AG04449 (cell line): ENCODE measurements around the gene KCNJ11.
A peak's percentile ranks its signal among the peaks of the same experiment; 100 is the strongest.

ENCODE experiments used
- CTCF ChIA-PET: fragments of 350-600 bp; formaldehyde crosslinking; extraction: SDS; loops from one replicate; lab custom pipeline; 2021; ENCODE audit warnings: antibody characterized with exemption; lab: Yijun Ruan, JAX
- POLR2A ChIA-PET: fragments of 400-600, 350-600 bp; formaldehyde crosslinking; extraction: SDS; loops from one replicate; lab custom pipeline; 2020; ENCODE audit warnings: antibody characterized with exemption, inconsistent platforms; lab: Yijun Ruan, JAX
- DNase-seq: peaks from one replicate; pipeline ENCODE4 v3.0.0-alpha.2; 2010; ENCODE audit warnings: low read depth, low spot score
- H3K4me3 ChIP-seq: 2 replicates; pipeline ENCODE4 v1.5.1; 2011; ENCODE audit warnings: low read depth, mild to moderate bottlenecking, control low read depth, low read length
- TF ChIP-seq, protein P1 (sequence below): IDR thresholded peaks from one replicate; pipeline ENCODE4 v1.5.1; 2011; ENCODE audit warnings: mild to moderate bottlenecking, moderate library complexity, low read length, control low read depth, inconsistent platforms; ENCODE audit not compliant: insufficient read depth; ENCODE audit errors: missing control alignments

Gene KCNJ11

GRCh38 chr11:17388609-17389210 is at the start of gene KCNJ11:
KCNJ11 (minus strand) TSS chr11:17388659; CDS start chr11:17388091, 568 bp downstream.
- TF ChIP-seq, protein P1, sequence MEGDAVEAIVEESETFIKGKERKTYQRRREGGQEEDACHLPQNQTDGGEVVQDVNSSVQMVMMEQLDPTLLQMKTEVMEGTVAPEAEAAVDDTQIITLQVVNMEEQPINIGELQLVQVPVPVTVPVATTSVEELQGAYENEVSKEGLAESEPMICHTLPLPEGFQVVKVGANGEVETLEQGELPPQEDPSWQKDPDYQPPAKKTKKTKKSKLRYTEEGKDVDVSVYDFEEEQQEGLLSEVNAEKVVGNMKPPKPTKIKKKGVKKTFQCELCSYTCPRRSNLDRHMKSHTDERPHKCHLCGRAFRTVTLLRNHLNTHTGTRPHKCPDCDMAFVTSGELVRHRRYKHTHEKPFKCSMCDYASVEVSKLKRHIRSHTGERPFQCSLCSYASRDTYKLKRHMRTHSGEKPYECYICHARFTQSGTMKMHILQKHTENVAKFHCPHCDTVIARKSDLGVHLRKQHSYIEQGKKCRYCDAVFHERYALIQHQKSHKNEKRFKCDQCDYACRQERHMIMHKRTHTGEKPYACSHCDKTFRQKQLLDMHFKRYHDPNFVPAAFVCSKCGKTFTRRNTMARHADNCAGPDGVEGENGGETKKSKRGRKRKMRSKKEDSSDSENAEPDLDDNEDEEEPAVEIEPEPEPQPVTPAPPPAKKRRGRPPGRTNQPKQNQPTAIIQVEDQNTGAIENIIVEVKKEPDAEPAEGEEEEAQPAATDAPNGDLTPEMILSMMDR: no peak
- ChIA-PET POLR2A (no interaction called here), CTCF (interaction anchor here (0.8 to 2.7 kb wide), 7 partner anchors 8 to 216 kb away, joined by 3 to 10 read pairs (median 6); no protein-coding TSS in a partner anchor)
- H3K4me3 ChIP-seq: peak within 1 kb of the TSS; percentile 34
- DNase-seq: no peak

DNA sequence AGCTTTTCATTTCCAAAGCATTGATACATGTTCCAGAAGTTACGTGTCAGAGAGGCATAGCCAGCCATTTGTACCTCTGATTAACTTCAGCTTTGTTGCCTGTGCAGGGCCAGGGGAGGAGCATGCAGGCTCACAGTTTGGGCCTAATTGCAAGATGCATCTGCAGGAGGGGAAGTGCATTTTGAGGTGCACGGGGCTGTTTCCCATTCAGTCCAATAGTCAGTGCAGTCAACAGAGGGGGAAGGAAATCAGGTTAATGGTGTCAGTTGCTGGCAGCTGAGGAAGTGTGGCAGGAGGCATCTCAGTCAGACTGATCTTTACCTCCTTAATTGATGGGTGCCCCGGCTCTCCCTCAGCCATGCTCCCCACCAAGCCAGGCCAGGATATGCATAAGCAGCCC is 48.9 kb upstream of the KCNJ11 start:
- ChIA-PET CTCF (no interaction called here), POLR2A (no interaction called here)
- TF ChIP-seq, protein P1: no peak
- no peak overlapping the region for H3K4me3 ChIP-seq
- no peak for DNase-seq

- H3K4me3 ChIP-seq: no peak overlapping the region
- TF ChIP-seq, protein P1: no peak
- CTCF ChIA-PET: no interaction called here
- no peak for DNase-seq
- POLR2A ChIA-PET: no interaction called here
These were observed 45.6 kb upstream of the KCNJ11 start for GRCh38 chr11:17434108-17434507.

DNA sequence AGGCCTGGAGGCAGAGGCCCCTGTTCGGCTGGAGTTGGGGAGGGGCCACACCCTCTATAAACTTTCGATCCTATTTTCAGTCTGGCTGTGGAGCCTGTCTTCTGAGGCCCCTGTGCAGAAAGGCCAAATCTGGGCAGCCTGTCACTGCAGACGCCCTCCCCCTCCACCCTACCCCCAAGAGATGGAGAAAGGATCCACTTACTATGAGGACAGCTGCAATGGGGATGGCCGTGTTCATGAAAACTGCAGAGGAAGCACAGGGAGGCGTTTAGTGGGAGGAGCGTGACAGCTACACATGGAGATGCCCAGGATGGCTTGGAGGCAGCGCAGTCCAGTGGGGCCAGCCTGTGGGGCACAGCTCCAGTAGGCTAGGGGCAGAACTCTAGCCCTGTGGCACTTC is 43.5 kb upstream of the KCNJ11 start:
- DNase-seq: no peak
- POLR2A ChIA-PET: no interaction called here
- no peak overlapping the region for H3K4me3 ChIP-seq
- TF ChIP-seq, protein P1: no peak
- CTCF ChIA-PET: interaction anchor here (1.7 kb wide), 1 partner anchor 14 kb away, joined by 3 read pairs; no protein-coding TSS in a partner anchor

- no peak for DNase-seq
- CTCF ChIA-PET: interaction anchor here (1.7 kb wide), 1 partner anchor 13 kb away, joined by 3 read pairs; no protein-coding TSS in a partner anchor
- POLR2A ChIA-PET: no interaction called here
- TF ChIP-seq, protein P1: no peak
- H3K4me3 ChIP-seq: no peak overlapping the region
These were observed 42.7 kb upstream of the KCNJ11 start for GRCh38 chr11:17431139-17431538.

- DNase-seq: no peak
- no peak overlapping the region for H3K4me3 ChIP-seq
- TF ChIP-seq, protein P1: no peak
- ChIA-PET POLR2A (no interaction called here), CTCF (no interaction called here)
These were observed 42.2 kb upstream of the KCNJ11 start for GRCh38 chr11:17430616-17431015.
